ENCODE data around the gene PSRC1. TPM values are rescaled to one million over a fixed set of nuclear protein-coding genes. Genes with fewer than 3 reads are reported as not detected.
A peak's percentile ranks its signal among the peaks of the same experiment; 100 is the strongest.

The PSRC1 gene
- total RNA-seq, 1 donor, result 5.4 TPM

- H3K4me3 ChIP-seq (ENCODE audit: insufficient read depth, low read length), result no peak overlapping the region
- no peaks in the 10 kb centered on the region for H3K79me2 ChIP-seq (ENCODE audit: insufficient read depth, low read length)
- H3K27ac ChIP-seq (ENCODE audit: low read depth, low read length), result no peak overlapping the region
- H3K9me3 ChIP-seq (ENCODE audit: low read depth, low read length), result no peaks in the 10 kb centered on the region
- no peaks in the 10 kb centered on the region for H3K27me3 ChIP-seq (ENCODE audit: insufficient read depth, low read length)
- H3K36me3 ChIP-seq (ENCODE audit: insufficient read depth, low read length), result no peaks in the 10 kb centered on the region
- H4K20me1 ChIP-seq (ENCODE audit: insufficient read depth, low read length), result no peaks in the 10 kb centered on the region
- no peak overlapping the region for H2AFZ ChIP-seq (ENCODE audit: low read length)
- DNase-seq (ENCODE audit: insufficient read length, low spot score, missing footprints), result peak; percentile 84
- H3K4me2 ChIP-seq (ENCODE audit: insufficient read depth, low read length), result no peak overlapping the region
- TF ChIP-seq CTCF (IDR thresholded peaks at IDR 0.05; ENCODE audit: extremely low read depth, low read depth, low read length), result no peak
- no peaks in the 10 kb centered on the region for H3K4me1 ChIP-seq (ENCODE audit: insufficient read depth, low read length)
These were observed 23.0 kb downstream of the PSRC1 start for GRCh38 chr1:109259674-109260557.

- H3K4me2 ChIP-seq (ENCODE audit: insufficient read depth, low read length), result no peak overlapping the region
- peaks cover 9% of the 10 kb centered on the region for H3K4me1 ChIP-seq (ENCODE audit: insufficient read depth, low read length)
- no peaks in the 10 kb centered on the region for H4K20me1 ChIP-seq (ENCODE audit: insufficient read depth, low read length)
- H3K4me3 ChIP-seq (ENCODE audit: insufficient read depth, low read length), result no peak overlapping the region
- H2AFZ ChIP-seq (ENCODE audit: low read length), result no peak overlapping the region
- no peaks in the 10 kb centered on the region for H3K9me3 ChIP-seq (ENCODE audit: low read depth, low read length)
- no peaks in the 10 kb centered on the region for H3K27me3 ChIP-seq (ENCODE audit: insufficient read depth, low read length)
- H3K27ac ChIP-seq (ENCODE audit: low read depth, low read length), result no peak overlapping the region
- no peaks in the 10 kb centered on the region for H3K36me3 ChIP-seq (ENCODE audit: insufficient read depth, low read length)
- TF ChIP-seq CTCF (IDR thresholded peaks at IDR 0.05; ENCODE audit: extremely low read depth, low read depth, low read length), result no peak
- no peaks in the 10 kb centered on the region for H3K79me2 ChIP-seq (ENCODE audit: insufficient read depth, low read length)
- DNase-seq (ENCODE audit: insufficient read length, low spot score, missing footprints), result peak; percentile 86
These were observed 24.2 kb downstream of the PSRC1 start for GRCh38 chr1:109258481-109259466.

- no peaks in the 10 kb centered on the region for H4K20me1 ChIP-seq (ENCODE audit: insufficient read depth, low read length)
- H3K27ac ChIP-seq (ENCODE audit: low read depth, low read length), result no peak overlapping the region
- no peak overlapping the region for H3K4me2 ChIP-seq (ENCODE audit: insufficient read depth, low read length)
- peak; percentile 46 for DNase-seq (ENCODE audit: insufficient read length, low spot score, missing footprints)
- H2AFZ ChIP-seq (ENCODE audit: low read length), result no peak overlapping the region
- no peak overlapping the region for H3K4me3 ChIP-seq (ENCODE audit: insufficient read depth, low read length)
- no peaks in the 10 kb centered on the region for H3K79me2 ChIP-seq (ENCODE audit: insufficient read depth, low read length)
- no peaks in the 10 kb centered on the region for H3K9me3 ChIP-seq (ENCODE audit: low read depth, low read length)
- no peak for TF ChIP-seq CTCF (IDR thresholded peaks at IDR 0.05; ENCODE audit: extremely low read depth, low read depth, low read length)
- no peaks in the 10 kb centered on the region for H3K27me3 ChIP-seq (ENCODE audit: insufficient read depth, low read length)
- H3K4me1 ChIP-seq (ENCODE audit: insufficient read depth, low read length), result peaks cover 14% of the 10 kb centered on the region
- H3K36me3 ChIP-seq (ENCODE audit: insufficient read depth, low read length), result no peaks in the 10 kb centered on the region
These were observed 25.1 kb downstream of the PSRC1 start for GRCh38 chr1:109257682-109258421.
